ENCODE measurements around the gene STK39. TPM values are rescaled to one million over a fixed set of nuclear protein-coding genes. Genes with fewer than 3 reads are reported as not detected.

STK39 gene
- total and polyA plus RNA-seq, 2 donors from 2014 or later, result 15.9 to 27.1 TPM

GRCh38 chr2:168244318-168244717, 3.1 kb downstream of the STK39 start:
- Histone ChIP-seq H3K9ac (ENCODE audit: low read length in 3 of 3) (no peak overlapping the region), H3K27me3 (ENCODE audit: control insufficient read depth, insufficient read depth, low read length) (no peaks in the 10 kb centered on the region), H3K27ac (ENCODE audit: low read depth in 2 of 2, low read length in 2 of 2) (peak overlapping the region in 1 of 2 donors; percentile 14), H3K4me3 (ENCODE audit: low read length in 3 of 3) (peak overlapping the region in 1 of 3 donors; percentile 1), H3K36me3 (ENCODE audit: control insufficient read depth in 2 of 3, insufficient read depth in 3 of 3, low read length in 3 of 3) (no peaks in the 10 kb centered on the region), H3K9me3 (ENCODE audit: control insufficient read depth in 2 of 3, insufficient read depth in 1 of 3, low read length in 3 of 3) (no peaks in the 10 kb centered on the region), H3K4me1 (ENCODE audit: control insufficient read depth in 2 of 3, insufficient read depth in 2 of 3, low read depth in 1 of 3, low read length in 3 of 3) (peaks cover 0 to 4% (median 0%) of the 10 kb centered on the region in 3 donors)
- DNase-seq (peak in 4 of 5 donors; percentile 67 to 89 (median 84)), FAIRE-seq (no peak)
- TF ChIP-seq CTCF (IDR thresholded peaks at IDR 0.05; ENCODE audit: borderline replicate concordance, extremely low read depth, insufficient read depth), result no peak
- intact Hi-C loops (cut with DNase I), result no loop called here

DNA sequence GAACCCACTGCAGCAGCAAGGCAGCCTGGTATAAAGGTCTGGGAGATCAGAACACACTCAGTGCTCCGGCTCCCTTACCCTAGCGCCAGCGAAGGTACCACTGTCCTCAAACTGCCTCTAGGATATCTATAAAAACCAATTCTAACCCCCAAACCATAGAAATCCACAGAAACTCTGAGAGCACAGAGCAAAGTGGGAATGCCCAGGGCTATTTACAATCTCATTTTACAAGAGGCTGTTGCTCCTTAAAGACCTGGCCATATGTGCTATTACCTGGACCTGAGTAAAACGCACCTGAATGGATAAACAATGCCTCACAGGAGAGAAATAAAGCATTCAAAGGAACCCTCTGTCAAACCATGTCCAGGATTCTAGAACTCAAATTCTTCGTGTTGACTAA, 4.3 kb downstream of the STK39 start:
- H3K4me1 ChIP-seq (ENCODE audit: control insufficient read depth in 2 of 3, insufficient read depth in 2 of 3, low read depth in 1 of 3, low read length in 3 of 3), result peaks cover 0 to 6% (median 0%) of the 10 kb centered on the region in 3 donors
- FAIRE-seq (no peak), DNase-seq (no peak)
- intact Hi-C loops (cut with DNase I), result no loop called here
- H3K4me3 ChIP-seq (ENCODE audit: low read length in 3 of 3), result no peak overlapping the region
- H3K9me3 ChIP-seq (ENCODE audit: control insufficient read depth in 2 of 3, insufficient read depth in 1 of 3, low read length in 3 of 3), result no peaks in the 10 kb centered on the region
- no peaks in the 10 kb centered on the region for H3K27me3 ChIP-seq (ENCODE audit: control insufficient read depth, insufficient read depth, low read length)
- no peaks in the 10 kb centered on the region for H3K36me3 ChIP-seq (ENCODE audit: control insufficient read depth in 2 of 3, insufficient read depth in 3 of 3, low read length in 3 of 3)
- no peak overlapping the region for H3K9ac ChIP-seq (ENCODE audit: low read length in 3 of 3)
- peak overlapping the region in 1 of 2 donors; percentile 50 for H3K27ac ChIP-seq (ENCODE audit: low read depth in 2 of 2, low read length in 2 of 2)
- TF ChIP-seq CTCF (IDR thresholded peaks at IDR 0.05; ENCODE audit: borderline replicate concordance, extremely low read depth, insufficient read depth), result no peak

DNA sequence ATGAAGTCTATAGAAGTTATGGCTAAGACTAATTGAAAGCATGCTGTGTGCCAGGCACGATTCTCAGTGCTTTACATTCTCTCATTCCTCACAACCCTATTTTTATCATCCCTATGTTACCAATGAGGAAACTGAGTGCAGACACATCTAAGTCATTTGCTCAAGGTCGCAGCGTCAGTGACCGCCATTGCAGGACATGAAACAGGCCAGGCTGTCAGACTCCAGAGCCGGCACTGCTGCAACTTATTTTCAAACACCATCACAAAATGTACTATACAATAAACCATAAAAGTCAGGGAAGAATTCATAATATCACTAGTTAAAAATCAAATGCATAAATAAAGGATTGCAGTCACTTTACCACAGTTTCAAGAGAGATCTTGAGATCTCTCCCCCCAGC, 5.6 kb downstream of the STK39 start:
- H3K9ac ChIP-seq (ENCODE audit: low read length in 3 of 3), result no peak overlapping the region
- H3K4me1 ChIP-seq (ENCODE audit: control insufficient read depth in 2 of 3, insufficient read depth in 2 of 3, low read depth in 1 of 3, low read length in 3 of 3), result peaks cover 0 to 6% (median 0%) of the 10 kb centered on the region in 3 donors
- no peaks in the 10 kb centered on the region for H3K36me3 ChIP-seq (ENCODE audit: control insufficient read depth in 2 of 3, insufficient read depth in 3 of 3, low read length in 3 of 3)
- FAIRE-seq (no peak), DNase-seq (no peak)
- no peaks in the 10 kb centered on the region for H3K9me3 ChIP-seq (ENCODE audit: control insufficient read depth in 2 of 3, insufficient read depth in 1 of 3, low read length in 3 of 3)
- intact Hi-C loops (cut with DNase I), result no loop called here
- no peak for TF ChIP-seq CTCF (IDR thresholded peaks at IDR 0.05; ENCODE audit: borderline replicate concordance, extremely low read depth, insufficient read depth)
- H3K27ac ChIP-seq (ENCODE audit: low read depth in 2 of 2, low read length in 2 of 2), result no peak overlapping the region
- no peaks in the 10 kb centered on the region for H3K27me3 ChIP-seq (ENCODE audit: control insufficient read depth, insufficient read depth, low read length)
- H3K4me3 ChIP-seq (ENCODE audit: low read length in 3 of 3), result no peak overlapping the region

DNA sequence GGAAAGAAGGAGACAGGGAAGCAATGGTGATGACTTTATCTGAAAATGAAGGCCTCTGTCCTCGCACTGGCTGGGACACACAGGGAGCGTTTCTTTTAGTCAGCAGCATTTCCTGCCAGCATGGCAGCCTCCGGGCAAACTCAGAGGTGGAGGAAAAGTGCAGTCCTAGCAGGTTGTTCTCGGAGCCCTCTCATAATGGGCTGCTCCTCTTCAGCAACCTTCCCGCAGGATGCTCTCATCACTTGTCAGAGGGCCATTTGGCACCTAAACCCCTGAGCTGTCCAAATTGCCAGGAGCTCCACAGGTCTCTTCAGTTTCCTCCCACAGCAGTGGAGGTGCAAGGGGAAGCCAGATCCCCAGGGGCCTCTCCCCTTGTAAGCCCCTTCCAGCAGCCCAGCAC, 6.2 kb downstream of the STK39 start:
- FAIRE-seq, result no peak
- H3K9me3 ChIP-seq (ENCODE audit: control insufficient read depth in 2 of 3, insufficient read depth in 1 of 3, low read length in 3 of 3), result no peaks in the 10 kb centered on the region
- DNase-seq, result no peak
- peaks cover 0 to 6% (median 0%) of the 10 kb centered on the region in 3 donors for H3K4me1 ChIP-seq (ENCODE audit: control insufficient read depth in 2 of 3, insufficient read depth in 2 of 3, low read depth in 1 of 3, low read length in 3 of 3)
- H3K27me3 ChIP-seq (ENCODE audit: control insufficient read depth, insufficient read depth, low read length), result no peaks in the 10 kb centered on the region
- H3K36me3 ChIP-seq (ENCODE audit: control insufficient read depth in 2 of 3, insufficient read depth in 3 of 3, low read length in 3 of 3), result no peaks in the 10 kb centered on the region
- no peak overlapping the region for H3K9ac ChIP-seq (ENCODE audit: low read length in 3 of 3)
- H3K4me3 ChIP-seq (ENCODE audit: low read length in 3 of 3), result no peak overlapping the region
- H3K27ac ChIP-seq (ENCODE audit: low read depth in 2 of 2, low read length in 2 of 2), result no peak overlapping the region
- no peak for TF ChIP-seq CTCF (IDR thresholded peaks at IDR 0.05; ENCODE audit: borderline replicate concordance, extremely low read depth, insufficient read depth)
- intact Hi-C loops (cut with DNase I), result no loop called here

All from kidney (tissue), 14 donors.